ENCODE measurements around the gene TTI1.

The TTI1 gene

DNA sequence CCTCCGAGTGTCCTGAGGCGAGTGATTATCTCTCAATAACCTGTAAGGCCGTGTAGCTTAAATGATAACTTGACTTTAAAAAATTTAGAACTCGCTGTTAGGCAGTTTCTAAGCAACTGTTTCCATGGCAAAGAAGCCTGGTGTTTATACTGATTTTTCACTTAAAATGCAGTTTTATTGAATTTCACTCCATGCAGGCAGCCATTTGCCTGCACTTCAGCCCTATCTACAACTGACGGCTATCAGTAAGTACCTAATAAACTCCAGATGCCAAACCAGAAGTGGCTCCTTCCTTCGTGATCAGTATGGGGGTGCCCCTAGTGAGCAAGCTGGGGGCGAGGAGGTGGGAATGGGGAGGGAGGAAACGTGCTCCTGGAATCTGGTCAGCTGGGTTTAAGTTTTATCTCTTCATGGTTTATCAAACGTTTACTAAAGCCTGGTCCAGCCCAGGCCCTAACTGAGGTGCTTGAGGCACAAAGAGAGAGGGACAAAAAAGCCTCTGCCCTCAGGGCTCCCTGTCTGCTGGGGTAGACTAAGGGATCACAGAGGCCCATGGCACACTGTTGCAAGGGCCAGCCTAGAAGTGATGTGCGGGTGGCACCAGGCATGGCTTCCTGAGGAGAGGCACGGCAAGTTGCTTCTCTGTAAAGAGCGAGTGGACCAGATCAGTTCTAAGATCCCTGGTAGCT is 45.5 kb downstream of the TTI1 start:
- no peak for DNase-seq (ENCODE audit: low spot score)

DNA sequence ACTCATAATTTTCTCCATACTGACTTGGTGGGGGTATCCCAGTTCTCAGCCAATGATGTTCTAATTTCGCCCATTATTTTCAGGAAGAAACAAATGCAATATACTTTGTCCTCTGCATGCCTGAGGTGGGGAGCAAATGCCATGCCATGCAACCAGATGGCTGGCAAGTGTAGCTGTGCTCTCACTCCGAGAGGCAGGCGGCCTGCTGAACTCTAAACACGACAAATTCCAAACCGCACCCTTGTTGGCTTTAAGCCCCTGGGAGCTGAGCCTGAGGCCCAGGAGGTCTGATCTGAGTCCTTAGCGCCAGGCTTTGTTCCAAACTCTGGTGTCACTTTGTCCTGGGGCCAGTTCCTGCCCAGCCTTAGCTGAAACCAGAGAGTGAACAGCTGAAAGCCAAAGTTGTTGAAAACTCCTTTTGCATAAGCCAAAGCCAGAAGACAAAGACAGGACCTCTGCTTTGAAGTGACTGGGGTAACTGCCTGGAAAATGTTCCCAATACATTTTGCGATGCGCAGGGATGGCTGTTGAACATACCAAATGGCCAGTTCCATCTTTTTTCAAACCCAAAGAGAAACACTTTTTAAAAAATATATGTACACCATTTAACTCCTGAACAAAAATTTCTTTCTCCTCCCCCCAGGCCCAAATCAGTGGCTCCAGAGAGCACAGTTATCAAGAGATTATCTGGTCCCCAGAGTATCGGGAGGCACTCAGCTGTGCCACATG is 46.2 kb downstream of the TTI1 start:
- no peak for DNase-seq (ENCODE audit: low spot score)

DNA sequence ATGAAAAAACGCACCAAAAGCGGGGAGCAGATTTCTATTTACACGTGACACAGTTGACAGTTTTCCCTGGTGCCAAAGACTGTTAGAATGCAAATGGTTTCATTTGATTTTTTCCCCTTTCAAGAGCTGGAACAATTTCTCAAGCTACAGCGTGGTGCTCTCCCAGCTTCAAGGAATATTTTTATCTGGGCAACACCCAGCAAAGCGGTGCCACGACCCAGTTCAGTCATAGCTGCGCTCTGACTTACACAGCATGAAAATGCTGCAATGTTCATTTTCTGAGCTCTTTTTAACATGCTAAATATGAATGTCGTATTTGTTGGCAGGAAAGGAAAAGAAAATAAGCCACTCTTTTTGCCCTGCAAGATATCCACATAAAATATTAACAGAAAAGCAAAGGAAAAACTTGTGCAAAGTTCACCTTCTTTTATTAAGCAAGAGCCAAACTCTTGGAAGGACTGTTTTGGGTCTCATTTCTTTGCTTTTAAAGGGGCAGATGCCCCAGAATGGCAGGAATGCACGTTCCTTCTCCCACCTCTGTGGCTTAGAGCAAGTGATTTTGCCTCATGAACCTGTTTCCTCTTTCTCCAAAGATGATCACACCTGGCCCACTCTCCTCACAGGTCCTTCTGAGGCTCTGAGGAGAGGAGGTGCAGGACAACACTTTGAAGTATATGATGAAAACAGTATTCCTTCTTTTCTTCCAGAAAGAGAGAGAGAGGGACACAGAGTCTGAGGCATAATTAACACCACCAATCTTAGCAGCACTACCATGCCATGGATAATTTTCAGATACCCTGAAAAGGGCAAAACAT is 47.0 kb downstream of the TTI1 start:
- no peak for DNase-seq (ENCODE audit: low spot score)

DNA sequence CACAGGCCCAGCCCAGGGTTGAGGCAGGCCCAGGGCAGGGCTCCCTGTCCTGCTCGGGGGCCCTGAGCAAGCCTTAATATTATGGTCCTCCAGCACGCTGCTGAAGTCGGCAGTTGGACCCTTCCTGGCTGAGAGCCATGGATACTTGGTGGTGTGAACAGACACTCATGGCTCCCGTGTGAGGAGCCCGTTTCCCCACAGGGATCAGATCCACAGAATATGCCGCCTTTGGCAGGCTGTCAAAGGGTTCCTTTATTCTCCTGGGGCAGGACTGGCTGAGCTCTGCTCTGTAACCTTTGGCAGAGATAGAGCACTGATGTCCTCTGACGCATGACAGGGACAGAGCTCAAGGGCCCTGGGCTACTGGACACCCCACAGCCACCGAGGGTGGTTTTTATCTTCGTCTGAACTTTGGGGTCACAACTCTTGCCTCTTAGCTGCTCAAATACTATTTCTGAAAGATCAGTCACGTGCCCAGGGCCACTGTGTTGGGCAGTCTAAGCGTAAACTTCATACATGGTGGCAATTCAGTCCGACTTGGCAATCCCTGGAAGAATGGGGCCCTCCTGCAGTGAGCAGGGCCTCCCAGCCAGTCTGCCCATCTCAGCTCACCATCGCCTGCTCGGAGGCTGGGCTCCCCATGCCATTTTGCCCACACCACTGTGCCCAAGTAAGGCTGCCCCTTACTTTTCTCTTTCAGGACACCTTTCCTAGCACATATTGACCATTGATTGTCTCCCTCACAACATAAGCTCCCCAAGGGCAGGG is 49.1 kb downstream of the TTI1 start:
- DNase-seq (ENCODE audit: low spot score) = no peak

DNA sequence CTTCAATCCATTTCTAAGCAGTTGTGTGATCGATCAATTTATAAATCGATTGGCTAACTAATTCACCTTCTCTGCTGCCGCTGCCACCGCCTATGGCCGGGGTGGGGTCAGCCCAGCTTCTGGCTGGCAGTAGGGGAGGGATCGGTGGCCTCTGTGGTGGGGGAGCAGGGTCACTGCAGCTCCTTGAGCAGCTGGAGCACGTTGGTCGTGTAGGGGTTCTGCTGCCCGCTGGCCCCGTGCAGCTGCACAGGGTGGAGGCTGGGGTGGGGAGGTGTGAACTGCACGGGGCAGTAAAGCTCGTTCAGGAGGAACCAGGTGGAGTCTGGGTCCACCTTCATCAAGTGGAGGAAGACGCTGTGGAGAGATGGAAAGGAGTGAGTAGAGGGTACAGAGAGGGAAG is 50.0 kb downstream of the TTI1 start:
- DNase-seq (ENCODE audit: low spot score) = no peak

DNA sequence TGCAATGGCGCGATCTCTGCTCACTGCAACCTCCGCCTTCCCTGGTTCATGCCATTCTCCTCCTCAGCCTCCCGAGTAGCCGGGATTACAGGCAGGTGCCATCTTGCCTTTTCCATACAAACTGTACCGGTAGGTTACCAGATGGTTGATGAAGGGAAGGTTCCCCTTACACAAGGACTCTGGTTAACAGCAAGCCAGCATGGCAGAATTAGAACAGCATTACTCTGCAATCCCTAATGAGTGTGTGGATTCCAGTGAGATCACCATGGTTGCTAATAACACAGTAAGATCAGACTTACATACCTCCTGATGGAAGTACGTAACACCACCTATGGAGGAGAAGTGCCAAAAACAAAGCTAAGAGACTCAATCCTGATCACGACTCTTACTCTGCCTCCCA is 51.7 kb downstream of the TTI1 start:
- DNase-seq (ENCODE audit: low spot score) = no peak

DNA sequence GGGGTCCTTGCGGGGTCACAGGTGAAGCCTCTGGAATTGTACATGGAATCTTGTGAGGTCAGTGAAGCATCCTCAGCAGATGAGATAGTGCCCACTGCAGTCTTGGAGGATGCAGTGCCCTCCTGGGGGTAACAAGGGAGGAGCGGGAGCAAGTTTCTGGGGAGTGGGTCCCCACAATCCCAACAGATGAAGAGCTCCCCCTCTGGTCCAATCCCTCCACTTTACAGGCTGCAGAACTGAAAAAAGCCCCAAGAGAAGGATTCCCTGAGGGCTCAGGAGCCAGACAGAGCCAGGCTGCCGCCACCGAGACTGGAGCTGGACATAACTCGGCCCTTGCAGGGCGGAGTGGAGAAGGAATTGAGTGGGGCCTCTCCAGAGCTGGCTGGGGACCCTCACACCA is 52.4 kb downstream of the TTI1 start:
- DNase-seq (ENCODE audit: low spot score) = no peak

DNA sequence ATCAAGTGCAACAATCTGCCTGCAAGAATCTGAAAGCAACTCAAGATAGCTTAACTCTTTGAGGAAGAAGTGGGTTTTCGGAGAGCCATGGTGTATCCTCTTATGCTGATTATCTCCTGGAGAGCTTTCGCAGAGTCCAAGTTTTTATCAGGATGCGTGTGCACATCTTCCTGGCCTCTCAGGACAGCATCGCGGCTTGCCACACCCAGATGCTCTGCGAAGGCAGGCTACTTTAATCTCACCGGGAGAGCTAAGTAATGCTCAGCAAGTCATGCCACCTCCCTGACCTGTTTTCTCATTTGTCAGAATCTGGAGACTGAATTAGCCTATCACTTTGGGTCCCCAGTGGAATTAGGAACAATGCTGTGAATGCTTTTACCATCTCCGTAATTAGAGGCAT is 52.9 kb downstream of the TTI1 start:
- DNase-seq (ENCODE audit: low spot score) = no peak

DNA sequence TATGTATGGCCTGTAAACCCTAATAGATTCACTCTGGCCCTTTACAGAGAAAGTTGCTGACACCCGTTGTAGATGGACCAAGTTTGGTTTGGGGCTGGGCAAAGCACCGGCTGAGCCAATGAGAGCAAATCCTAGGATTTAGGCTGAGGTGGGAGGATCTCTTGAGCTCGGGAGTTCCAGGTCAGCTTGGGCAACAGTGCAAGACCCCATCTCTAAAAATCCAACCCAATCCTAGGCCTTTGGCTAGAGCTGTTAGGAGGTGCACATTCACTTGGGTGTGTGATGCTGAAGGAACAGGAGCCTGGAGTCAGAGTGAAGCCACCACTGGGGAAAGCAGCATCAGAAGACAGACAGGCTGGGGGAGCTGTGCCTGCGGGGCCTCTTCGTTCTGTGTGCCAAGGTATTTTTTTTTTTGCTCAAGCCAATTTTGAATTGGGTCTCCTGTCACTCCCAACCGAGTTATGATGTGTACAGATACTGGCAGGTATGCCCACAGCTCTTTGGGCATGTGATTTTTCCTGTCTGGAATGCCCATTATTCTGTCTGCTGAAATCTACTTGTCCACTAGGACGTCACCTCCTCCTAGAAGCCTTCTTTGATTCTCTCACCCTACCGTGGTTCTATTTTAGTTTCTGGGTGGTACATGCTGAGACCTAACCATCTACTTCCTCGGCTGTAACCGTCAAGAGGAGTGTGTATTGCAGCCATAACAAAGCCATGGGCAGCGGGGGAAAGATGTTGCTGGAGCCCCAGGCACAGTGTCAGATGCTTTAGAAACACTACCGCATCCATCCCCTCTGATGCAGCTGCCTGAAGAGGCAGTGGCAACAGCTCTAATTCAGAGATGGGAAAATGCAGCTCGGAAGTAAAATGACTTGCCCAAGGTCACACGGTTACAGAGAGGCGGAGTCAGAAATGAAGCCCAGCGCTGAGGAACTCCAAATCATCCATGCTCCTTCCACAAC is 54.0 kb downstream of the TTI1 start:
- no peak for DNase-seq (ENCODE audit: low spot score)

DNA sequence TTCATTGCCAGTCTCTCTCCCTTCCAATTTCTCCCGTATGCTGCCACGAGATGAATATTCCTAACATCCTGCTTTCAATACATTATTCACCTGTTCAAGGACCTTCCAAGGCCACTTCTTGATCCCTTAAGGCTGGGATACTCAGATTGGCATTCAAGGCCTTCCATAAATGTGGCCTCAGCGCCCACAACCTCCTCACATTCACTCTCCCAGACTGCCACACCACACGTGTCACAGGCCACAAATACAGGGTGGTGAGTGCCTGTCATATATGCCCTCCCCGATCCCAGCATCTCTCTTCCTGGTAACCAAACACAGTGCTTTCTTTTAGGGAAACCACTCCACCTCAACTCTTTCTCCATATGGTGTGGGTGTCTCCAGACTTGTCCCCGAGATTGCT is 55.5 kb downstream of the TTI1 start:
- no peak for DNase-seq (ENCODE audit: low spot score)

DNA sequence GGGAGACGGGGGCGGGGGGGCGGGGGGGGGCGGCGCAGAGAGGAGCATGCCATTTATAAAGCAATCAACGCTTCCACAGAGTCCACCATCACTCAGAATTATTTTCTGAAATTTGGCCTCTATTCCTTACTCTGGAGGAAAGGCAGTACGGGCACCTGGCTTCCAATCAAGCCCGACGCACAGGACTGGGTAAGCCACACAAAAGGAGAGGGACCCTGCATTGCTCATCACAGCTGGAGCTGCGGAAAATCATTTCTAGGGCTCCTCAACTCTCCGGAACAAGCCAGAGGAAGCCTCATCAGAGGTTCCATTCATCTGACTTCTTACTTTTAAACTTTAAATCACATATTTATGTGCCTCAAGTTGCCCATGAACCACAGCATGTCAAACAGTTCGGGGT is 55.9 kb downstream of the TTI1 start:
- DNase-seq (ENCODE audit: low spot score) = no peak

DNA sequence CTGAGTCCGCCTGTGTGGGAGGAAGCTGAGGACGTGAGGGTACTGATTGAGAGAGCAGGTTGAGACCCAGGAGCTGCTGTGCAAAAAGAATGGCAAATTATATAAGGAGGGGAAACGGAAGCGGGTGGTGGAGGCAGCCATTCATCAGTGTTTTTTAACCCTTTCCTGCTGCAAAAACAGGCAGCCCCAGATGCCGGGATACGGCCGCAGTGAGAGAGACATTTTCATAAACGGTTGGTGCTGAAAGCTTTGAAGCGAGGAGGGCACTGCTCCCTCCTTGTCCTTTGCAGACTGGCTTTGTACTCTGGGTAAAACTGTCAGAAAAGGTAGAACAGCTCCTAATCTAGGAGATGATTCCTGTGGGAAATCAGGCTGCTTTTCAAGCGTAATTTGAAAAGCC is 56.4 kb downstream of the TTI1 start:
- DNase-seq (ENCODE audit: low spot score) = no peak

DNA sequence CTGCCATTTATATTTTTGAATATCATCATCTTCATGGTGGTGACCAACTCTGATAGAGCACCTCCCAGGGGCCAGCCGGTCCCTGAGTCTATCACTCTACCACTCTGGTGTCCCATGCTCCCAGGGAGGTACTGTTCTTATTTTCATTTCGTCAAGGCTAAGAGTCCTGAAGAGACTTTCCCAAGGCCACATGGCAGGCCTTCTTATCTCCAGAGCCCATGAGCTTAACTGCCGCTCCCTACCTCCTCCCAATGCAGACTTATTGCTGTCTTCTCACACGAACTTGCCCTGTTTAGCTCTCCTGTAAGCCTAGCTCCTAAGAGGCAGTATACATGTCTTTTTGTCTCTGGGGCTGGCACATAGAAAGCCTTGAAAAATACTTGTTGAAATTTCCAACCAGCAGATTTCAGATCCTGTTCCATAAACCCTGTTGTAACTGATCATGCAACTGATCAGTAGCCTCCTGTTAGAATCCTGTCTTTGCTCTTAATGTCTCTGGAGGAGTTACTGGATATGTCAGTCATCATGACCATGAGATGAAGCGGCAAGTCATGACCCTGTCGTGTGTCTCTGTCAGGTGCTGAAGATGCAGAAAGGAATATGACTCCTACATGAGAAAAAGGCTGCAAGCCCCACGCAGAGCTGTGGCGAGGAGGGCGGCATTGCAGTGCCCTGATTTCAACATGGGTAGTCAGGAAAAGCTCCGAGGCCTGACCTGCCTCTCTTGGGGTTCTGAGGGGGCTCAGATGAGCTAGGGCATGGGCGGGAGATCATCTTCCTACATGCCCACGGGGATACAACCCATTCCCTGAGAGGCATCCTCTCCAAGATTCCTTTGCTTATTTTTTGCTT is 60.0 kb downstream of the TTI1 start:
- DNase-seq (ENCODE audit: low spot score) = no peak

DNA sequence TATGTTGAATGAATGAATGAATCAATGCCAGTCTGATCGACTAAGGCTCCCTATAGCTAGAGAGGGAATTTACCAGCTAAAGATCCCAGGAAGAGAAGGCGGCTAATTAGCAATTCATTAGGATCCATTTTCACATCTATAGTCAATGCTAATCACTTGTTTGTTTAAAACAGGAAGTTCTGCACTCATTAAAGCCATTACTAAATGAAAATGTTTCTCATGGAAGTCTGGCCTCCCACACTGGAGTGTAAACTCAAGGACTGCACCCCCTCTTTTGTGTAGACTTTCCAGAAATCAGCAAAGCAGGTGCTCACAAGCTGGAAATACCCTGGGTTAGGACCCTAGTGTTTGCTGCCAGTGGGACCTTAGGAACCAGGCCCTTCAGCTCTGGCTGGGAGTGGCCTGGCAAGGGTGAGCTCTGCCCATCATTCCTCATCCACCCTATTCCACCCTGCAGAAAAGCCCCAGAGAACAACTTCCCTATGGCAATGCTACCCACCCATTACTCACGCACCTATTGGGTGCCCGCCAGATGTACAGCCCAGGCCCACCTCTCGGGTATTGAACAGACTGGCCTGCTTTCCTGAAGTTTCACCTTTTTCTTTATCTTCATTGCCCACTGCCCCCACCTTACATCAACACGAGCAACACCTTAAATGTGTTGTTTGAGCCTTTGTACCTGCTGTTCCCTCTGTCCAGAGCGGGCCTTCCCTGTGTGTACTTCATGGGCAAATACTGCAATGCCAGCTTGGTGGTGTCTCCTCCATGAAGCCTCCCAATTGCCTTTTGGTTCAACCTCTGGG is 60.8 kb downstream of the TTI1 start:
- no peak for DNase-seq (ENCODE audit: low spot score)

DNA sequence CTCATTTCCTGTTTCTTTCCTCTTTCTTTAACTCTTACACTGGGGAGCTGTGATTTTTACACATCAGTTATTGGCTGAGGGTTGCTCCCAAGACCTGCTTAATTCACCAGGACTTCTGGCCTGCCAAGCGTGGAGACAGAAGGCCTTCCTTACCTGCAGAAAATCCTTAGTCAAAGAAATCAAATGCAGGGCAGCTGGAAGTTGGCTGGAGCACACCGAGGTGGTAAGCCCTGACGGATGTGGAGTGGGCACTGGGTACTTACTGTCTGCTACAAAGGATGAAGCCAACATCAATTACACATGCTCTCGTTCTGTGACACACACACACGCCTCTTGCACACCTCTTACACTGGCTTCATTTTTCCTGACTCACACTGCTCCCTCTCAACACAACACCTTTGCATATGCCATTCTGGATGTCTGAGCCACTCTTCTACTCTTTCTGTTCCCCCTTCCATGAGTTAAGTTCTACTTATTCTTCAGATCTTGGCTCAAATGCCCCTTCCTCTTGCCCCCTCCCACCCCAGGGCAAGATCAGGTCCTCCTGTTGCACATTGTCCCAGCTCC is 61.6 kb downstream of the TTI1 start:
- DNase-seq (ENCODE audit: low spot score) = no peak

DNA sequence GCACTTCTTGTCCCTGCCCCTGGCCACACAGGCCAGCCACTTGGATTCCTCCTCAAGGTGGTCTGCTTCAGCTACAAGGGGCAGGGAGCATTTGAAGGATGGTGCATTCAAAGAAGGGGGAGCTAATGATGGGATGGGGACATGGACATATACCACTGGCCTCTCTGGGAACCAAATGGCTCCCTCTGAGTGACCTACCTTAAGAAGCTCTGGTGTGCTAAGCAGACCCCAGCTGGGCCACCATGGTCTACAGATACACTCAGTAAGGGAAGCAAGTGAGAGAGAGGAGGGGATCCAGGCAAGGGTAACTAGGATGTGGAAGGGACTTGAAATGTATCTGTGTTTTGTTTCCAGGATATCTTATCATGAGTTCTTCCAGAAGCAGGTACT is 62.4 kb downstream of the TTI1 start:
- DNase-seq (ENCODE audit: low spot score) = no peak

DNA sequence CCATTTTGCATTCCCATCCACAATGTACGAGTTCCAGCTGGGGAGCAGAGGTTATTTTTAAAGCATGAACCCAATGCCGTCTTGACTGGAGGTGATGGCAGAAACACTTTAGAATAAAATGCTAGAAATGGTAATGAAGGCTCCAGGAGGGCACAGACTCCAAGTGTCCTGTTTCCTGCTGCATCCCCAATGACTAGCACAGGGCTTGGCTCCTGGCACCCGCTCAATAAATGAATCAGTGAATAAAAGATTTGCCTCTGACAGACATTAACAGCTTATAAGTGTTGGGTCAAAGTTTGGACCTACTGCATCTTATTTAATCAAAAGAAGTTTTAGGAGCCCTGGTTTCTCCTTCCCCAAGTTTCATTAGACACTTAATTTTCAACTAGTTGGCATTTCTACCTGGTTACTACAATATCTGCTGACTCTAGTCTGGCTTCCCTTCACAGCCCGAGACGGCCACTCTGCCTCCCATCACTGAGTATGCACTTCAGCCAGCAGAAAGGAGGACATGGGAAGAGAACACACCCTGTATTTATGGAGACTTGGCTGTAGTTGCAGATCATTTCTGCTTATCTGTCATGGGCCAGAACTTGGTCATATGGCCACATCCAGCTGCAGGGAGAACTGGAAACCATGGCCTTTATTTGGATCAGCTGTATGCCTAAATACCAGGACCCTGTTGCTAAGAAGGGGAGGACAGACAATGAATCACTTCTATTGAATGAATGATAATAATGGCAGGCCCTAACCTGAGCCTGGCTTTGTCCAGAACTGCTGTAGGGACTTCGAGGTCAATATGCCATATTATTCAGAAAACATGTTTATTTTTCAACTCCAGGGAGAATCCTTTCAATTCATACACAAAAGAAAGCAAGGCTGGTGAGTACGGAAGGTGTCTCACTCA is 63.1 kb downstream of the TTI1 start:
- no peak for DNase-seq (ENCODE audit: low spot score)

DNA sequence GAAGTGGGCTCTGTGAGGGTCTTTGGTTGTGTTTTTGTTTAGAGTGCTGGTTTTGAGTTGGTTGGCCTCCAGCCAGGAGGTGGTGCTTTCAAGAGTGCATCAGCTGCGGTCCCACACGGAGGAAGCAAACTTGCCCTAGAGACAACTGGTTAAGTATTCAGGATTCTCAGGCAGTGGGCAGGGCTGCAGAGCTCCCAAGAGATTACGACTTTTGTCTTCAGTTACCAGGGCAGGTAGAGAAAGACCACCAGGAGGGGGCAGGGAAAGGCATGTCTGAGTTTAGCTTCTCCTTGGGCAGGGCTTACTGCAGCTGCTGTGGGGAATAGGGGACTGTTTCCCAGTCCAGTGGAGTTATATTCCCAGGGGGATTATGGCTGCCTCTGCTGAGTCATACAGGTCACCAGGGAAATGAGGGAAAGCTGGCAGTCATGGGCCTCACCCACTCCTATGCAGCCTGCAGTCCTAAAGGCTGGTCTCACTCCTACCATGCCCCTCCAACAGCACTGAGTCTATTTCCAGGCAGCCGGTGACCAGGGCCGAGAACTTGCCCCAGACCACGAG is 64.3 kb downstream of the TTI1 start:
- DNase-seq (ENCODE audit: low spot score) = no peak

Data from CD4-positive, alpha-beta T cell treated with Interleukin-2 at 100 ng/mL for 4 hours (primary cell).